Pancreas (tissue), 10 donors: ENCODE results near the gene GBGT1. TPM values are rescaled to one million over a fixed set of nuclear protein-coding genes. Genes with fewer than 3 reads are reported as not detected.
"Not testable (repeated sequence)": the region's sequence is repeated elsewhere in the genome, so short reads cannot be mapped to it uniquely, and the experiment has no call there.

Experiments used
- ATAC-seq, 4 donors: fragments of 200-7000 bp; cut with Tn5 transposase; one replicate each; pipeline versions ENCODE4 v1.8.0 to v1.9.1; 2020; ENCODE audit warnings: mild to moderate bottlenecking in 4 of 4, moderate library complexity in 4 of 4
- DNase-seq, 6 donors: peaks; one replicate each; pipeline ENCODE4 v3.0.0-alpha.2; 2020
- FAIRE-seq: peaks from 2 replicates; lab custom pipeline; 2012; peaks lifted over from hg19 to GRCh38; lab: Jason Lieb, UNC
- H3K27ac ChIP-seq, 4 donors: fragments of 200-600 bp; sonication (generic); 1 replicate in 3 of 4; 2 replicates in 1 of 4; pipeline versions ENCODE4 v1.5.0 to v1.8.0; 2020
- H3K27me3 ChIP-seq, 4 donors: fragments of 200-600 bp; one replicate each; pipeline ENCODE4 v1.8.0; 2021
- H3K36me3 ChIP-seq, 3 donors: fragments of 200-600 bp; sonication (generic) in 1 of 3; one replicate each; pipeline versions ENCODE4 v1.5.0 to v1.8.0; 2020 to 2021
- H3K4me1 ChIP-seq, 3 donors: fragments of 200-600 bp; one replicate each; pipeline ENCODE4 v1.8.0; 2021
- H3K4me3 ChIP-seq, 4 donors: fragments of 200-600 bp; sonication (generic) in 2 of 4; one replicate each; pipeline versions ENCODE4 v1.5.0 to v1.8.0; 2020 to 2021
- H3K9me3 ChIP-seq, 4 donors: fragments of 200-600 bp; one replicate each; pipeline ENCODE4 v1.8.0; 2021
- WGBS, 2 donors: extraction: QIAGEN DNeasy Blood & Tissue Kit; methylation state at CpG; one replicate each; pipeline ENCODE4 v1.1.7; 2013; 5-methylcytosine and 5-hydroxymethylcytosine counted together
- intact Hi-C, 3 donors: fragments of 100-400 bp; cut with DNase I; formaldehyde crosslinking; loops; one replicate each; pipeline versions ENCODE4 v1.11.1 to v1.14.2; 2022
- polyA plus RNA-seq, 2 donors: library from polyadenylated mRNA; stranded (reverse); fragments of 200-250 nt; gene quantifications; one replicate each; pipeline ENCODE4 v1.2.3, GENCODE V29; 2013
- total RNA-seq, 6 donors: library from RNA; stranded (reverse); fragmentation: NEBNext Ultra II Directional in 4 of 6; extraction: Animal tissue kit (Norgen Biotek cat#: 25700) in 4 of 6; gene quantifications; one replicate each; pipeline versions ENCODE4 v1.2.1 to v1.2.4, GENCODE V29; 2021 to 2023
- TF ChIP-seq, protein P1 (sequence below), 4 donors: fragments of 200-600 bp; sonication (generic) in 3 of 4; IDR thresholded peaks; one replicate each; pipeline versions ENCODE4 v1.5.0 to v1.8.0; 2021; ENCODE audit warnings: antibody characterized with exemption in 4 of 4
- donor health status: healthy with polysubstance abuse.
- donor health status: DM: no; HTN: no; CAD: no; lungs with moderate emphysema.
- donor health status: DM: no; HTN: no; CAD: no.
- donor health status: control.
- donor health status: control.
- donor health status: Bipolar disorder and iron deficiency.
- donor health status: DM: yes; HTN: yes; CAD: no.
- donor health status: DM: no; HTN: no; CAD: no.
- donor health status: DM: no; HTN: no; CAD: no.
- donor health status: DM: yes; HTN: yes; CAD: no.

Gene GBGT1
- total and polyA plus RNA-seq, 8 donors: 1.5 to 11.9 (median 4.0) TPM

DNA sequence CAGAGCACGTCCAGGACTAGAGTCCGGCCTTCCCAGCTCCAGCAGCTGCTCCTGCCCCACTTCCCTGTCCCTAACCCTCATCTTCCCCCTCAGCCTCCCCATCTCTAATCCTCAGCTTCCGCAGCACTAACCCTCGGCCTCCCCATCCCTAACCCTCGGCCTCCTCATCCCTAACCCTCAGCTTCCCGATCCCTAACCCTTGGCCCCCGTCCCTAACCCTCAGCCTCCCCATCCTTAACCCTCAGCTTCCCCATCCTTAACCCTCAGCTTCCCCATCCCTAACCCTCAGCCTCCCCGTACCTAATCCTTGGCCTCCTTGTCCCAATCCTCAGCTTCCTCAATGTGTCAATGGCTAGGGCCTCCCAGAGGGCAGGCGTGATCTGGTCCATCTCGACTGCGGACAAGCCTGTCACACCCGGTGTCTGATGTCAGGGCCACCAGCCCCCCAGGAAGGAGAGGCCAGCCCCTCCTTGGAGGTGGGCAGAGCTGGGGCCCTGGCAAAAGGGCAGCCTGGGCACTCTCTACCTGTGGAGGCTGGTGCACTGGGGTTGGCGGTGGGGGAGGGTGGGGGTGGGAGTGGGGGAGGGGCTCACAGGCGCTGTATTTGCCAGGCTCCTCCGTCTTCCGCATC lies 43.9 kb upstream of the GBGT1 start:
- no peaks in the 10 kb centered on the region for H3K27me3 ChIP-seq
- H3K4me1 ChIP-seq: no peaks in the 10 kb centered on the region
- no peak overlapping the region for H3K4me3 ChIP-seq
- no peak for FAIRE-seq
- no peaks in the 10 kb centered on the region for H3K36me3 ChIP-seq
- intact Hi-C loops: no loop called here
- TF ChIP-seq, protein P1, sequence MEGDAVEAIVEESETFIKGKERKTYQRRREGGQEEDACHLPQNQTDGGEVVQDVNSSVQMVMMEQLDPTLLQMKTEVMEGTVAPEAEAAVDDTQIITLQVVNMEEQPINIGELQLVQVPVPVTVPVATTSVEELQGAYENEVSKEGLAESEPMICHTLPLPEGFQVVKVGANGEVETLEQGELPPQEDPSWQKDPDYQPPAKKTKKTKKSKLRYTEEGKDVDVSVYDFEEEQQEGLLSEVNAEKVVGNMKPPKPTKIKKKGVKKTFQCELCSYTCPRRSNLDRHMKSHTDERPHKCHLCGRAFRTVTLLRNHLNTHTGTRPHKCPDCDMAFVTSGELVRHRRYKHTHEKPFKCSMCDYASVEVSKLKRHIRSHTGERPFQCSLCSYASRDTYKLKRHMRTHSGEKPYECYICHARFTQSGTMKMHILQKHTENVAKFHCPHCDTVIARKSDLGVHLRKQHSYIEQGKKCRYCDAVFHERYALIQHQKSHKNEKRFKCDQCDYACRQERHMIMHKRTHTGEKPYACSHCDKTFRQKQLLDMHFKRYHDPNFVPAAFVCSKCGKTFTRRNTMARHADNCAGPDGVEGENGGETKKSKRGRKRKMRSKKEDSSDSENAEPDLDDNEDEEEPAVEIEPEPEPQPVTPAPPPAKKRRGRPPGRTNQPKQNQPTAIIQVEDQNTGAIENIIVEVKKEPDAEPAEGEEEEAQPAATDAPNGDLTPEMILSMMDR (IDR thresholded peaks at IDR 0.05): no peak
- ATAC-seq: no peak
- 65 to 71% methylated on average over 16 of the region's 16 CpGs for WGBS, 2 donors
- no peak for DNase-seq
- H3K9me3 ChIP-seq: no peaks in the 10 kb centered on the region
- no peak overlapping the region for H3K27ac ChIP-seq

DNA sequence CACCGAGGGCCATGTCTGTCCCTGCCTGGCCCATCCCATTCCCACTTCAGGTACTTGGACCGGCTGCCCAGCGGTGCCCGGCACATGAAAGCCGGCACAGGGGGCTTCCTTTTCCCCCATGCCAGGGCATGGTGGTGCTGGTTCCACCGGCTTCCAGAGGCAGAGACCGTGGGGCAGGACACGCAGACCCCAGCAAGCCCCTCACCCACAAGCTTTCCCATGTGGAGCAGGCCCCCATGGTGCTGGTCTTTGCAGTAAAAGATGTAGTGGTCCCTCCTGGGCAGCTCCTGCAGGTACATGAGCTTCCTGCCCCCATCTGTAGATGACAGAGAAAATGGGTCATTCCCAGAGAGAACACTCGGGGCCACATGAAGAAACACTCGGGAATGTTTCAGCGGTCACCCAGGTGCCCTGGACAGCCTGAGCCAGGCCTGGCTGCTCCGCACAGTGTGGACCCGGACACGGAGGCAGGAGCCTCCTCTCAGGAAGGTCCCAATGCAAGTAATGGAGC lies 43.4 kb upstream of the GBGT1 start:
- no peak for DNase-seq
- no peak for ATAC-seq
- Histone ChIP-seq H3K9me3 (no peaks in the 10 kb centered on the region), H3K4me3 (no peak overlapping the region), H3K4me1 (no peaks in the 10 kb centered on the region), H3K27me3 (no peaks in the 10 kb centered on the region), H3K36me3 (no peaks in the 10 kb centered on the region), H3K27ac (no peak overlapping the region)
- intact Hi-C loops: no loop called here
- WGBS, 2 donors: 66% methylated on average over 14 of the region's 14 CpGs
- TF ChIP-seq, protein P1 (IDR thresholded peaks at IDR 0.05): no peak
- no peak for FAIRE-seq

DNA sequence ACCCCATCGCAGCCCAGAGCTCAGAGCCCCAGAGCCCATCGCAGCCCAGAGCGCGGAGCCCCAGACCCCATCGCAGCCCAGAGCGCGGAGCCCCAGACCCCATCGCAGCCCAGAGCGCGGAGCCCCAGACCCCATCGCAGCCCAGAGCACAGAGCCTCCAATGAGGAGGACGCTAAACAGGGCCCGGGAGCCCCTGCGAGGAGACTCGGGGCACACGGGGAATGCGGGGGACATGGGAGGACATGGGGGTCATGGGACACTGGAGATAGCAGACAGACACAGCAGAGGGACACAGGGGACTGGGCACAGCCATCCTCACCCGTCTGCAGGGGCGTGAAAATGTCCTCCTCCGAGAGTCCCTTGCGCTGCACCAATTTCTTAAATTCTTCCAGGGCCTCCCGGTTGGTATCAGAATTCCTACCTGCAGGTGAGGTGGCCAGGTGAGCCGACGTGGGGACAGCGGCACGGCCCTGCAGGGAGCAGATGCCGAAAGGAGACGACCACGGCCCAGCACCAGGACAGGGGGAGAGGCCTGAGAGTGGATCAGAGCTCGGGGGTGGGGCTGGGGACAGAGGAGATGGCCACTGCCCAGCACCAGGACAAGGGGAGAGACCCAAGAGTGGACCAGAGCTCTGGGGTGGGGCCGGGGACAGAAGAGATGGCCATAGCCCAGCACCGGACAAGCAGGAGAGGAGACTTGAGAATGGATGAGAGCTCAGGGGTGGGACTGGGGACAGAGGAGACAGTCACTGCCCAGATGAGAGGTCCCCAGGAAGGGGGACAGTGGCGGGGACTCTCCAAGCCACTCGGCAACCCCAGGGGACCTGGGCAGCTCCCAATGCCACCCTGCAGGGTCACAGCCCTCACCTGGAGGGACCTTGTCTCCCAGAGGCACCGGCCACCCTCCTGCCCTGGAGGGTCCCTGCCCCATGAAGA lies 42.5 kb upstream of the GBGT1 start:
- ATAC-seq: no peak
- no peaks in the 10 kb centered on the region for H3K27me3 ChIP-seq
- TF ChIP-seq, protein P1 (IDR thresholded peaks at IDR 0.05): no peak
- H3K4me1 ChIP-seq: no peaks in the 10 kb centered on the region
- no peak overlapping the region for H3K27ac ChIP-seq
- intact Hi-C loops: no loop called here
- no peak overlapping the region for H3K4me3 ChIP-seq
- H3K9me3 ChIP-seq: no peaks in the 10 kb centered on the region
- no peak for DNase-seq
- FAIRE-seq: no peak
- WGBS, 2 donors: 59 to 65% methylated on average over 35 of the region's 35 CpGs
- H3K36me3 ChIP-seq: no peaks in the 10 kb centered on the region

DNA sequence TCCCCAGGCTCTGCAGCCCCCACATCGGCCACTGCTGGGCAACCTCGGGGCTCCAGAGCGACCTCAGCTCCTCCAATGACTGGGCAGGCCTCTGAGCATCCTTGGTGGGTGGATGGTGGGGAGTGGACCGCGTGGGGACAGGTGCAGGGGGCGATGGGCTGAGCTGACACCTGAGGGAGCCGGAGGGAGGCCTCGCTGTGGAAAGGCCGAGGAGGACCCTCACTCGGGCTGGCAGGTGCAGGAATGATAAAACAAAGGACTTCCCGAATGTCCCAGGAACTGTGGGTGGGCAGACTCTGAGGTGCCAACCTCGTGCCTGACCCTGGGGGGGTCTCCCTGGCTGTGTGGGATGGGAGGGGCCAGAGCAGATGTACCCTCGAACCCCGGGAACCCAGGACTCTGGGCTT lies 41.8 kb upstream of the GBGT1 start:
- intact Hi-C loops, H3K9me3 ChIP-seq, H3K4me1 ChIP-seq, ATAC-seq, H3K36me3 ChIP-seq, DNase-seq, FAIRE-seq, H3K27ac ChIP-seq, H3K27me3 ChIP-seq, H3K4me3 ChIP-seq: not testable (repeated sequence)
- 48 to 60% methylated on average over 14 of the region's 14 CpGs for WGBS, 2 donors

DNA sequence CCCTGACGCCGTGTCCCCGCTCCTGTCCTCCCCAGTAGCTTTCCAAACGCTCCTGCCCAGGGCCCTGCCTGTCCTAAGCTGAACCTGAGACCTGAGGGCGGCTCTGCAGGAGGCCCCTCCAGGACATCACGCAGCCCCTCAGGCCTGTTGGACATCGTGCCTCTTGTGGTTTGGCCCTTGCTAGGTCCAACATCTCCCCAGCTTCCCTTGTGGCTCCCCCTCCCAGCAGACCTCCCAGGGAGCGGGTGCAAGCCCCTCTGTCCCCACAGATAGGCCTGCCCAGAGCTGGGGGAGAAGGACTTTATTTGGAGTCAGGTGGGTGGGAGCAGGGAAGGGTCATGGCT lies 41.3 kb upstream of the GBGT1 start:
- H3K9me3 ChIP-seq: no peaks in the 10 kb centered on the region

More for the DNA sequence above, 41.3 kb upstream of the GBGT1 start:
- Histone ChIP-seq H3K27ac (no peak overlapping the region), H3K27me3 (no peaks in the 10 kb centered on the region), H3K4me1 (no peaks in the 10 kb centered on the region), H3K4me3 (no peak overlapping the region), H3K36me3 (no peaks in the 10 kb centered on the region)
- FAIRE-seq: no peak
- WGBS, 2 donors: 57 to 73% methylated on average over 8 of the region's 8 CpGs
- TF ChIP-seq, protein P1 (IDR thresholded peaks at IDR 0.05): no peak
- no peak for ATAC-seq
- intact Hi-C loops: no loop called here
- no peak for DNase-seq
